COLO668 (cell line): ENCODE data around the gene ST7.

Experiments used
- DNase-seq: peaks from one replicate; lab custom pipeline; 2025; ENCODE audit not compliant: unreplicated experiment; lab: John Stamatoyannopoulos, UW

Gene ST7

DNA sequence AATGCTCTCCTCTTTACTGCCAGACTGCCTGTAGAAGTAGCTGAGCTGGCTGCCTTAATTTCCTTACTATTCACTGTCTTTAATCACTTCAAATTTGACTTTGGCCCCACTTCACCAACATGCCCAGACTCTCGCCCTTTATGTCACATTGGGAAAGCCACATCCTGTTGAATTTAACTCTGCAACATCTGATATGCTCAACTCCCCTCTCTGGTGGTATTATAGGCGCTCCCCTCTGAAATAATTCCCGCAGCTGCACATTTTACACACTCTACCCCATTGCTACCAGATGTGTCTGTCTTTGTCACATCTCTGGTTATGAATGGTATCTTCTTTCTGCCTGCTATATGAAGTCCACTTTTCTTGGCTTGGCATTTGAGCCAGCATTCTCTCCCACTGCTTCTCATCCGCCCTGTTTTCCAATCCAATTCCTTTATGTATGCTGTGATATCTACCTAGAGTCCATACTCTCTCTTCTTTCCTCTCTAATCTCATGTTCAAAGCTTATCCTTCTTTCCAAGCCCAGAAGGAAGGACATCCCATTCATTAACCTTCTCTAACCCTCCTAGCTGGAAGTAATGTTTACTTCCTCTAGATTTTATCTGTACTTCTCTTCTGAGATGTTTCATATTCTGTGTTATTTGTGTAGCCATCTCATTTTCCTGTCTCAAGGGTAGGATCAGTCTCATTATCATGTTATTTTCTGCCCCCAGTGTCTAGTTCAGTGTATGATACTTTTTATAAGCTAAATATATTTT, 134.5 kb downstream of the ST7 start:
- DNase-seq, result no peak

DNA sequence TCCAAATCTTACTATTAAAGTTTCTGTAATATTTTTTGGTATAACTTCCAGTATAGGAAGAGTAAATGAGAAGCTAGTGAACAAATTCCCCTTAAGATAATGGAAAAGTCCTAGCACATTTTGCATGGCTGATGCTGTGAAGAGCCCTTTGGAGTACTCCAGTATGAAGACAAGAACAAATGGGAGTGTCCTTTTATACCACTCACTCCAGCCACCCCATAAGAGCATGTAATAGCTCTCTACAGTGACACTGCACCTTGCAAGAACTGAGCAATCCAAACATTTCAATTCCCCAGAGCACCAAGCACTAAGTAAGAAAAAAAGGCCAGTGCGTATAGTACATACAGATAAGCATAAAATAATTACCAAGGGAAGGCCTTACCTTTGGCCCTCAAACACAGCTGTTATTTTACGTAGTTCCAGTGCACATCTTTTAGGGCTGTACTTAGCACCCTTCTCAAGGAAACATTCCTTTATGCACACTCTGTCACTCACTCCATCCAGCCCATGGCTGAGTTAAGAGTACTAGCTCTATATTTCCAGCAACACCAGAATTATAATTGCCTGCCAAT, 135.4 kb downstream of the ST7 start:
- DNase-seq, result no peak

DNA sequence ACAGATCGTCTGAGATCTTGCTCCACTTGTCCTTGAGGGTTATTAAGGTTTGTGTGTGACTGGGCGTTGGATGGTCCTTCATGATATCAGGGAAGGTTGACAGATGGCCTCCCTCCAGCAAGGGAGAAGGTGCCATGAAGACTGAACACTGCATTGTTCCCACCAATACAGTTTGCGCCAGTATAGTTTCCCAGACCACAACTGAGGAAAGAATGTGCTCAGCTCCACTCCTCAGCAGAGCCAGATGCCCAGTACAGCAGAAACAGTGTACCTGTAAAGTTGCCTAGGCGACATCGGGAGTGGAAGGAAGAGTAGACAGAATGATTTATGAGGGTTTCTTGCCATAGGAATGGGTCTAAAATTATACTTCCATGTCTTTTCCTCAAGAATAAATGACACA, 137.5 kb downstream of the ST7 start:
- DNase-seq, result no peak

DNA sequence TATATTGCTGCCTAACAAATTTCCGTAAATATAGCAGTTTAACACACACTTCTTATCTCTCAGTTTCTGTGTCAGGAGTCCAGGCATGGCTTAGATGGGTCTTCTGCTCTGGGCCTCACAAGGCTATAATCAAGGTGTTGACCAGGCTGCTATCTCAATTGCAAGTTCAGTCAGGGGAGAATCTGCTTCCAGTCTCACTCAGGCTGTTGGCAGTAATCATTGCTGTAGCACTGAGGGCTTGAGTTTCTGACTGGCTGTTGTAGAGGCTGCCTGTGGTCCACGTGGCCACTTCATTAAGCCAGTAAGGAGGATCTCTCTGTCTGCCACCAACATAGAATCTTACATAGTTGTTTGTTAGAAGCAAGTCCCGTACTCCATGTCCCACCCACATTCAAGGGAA, 138.4 kb downstream of the ST7 start:
- DNase-seq, result no peak

DNA sequence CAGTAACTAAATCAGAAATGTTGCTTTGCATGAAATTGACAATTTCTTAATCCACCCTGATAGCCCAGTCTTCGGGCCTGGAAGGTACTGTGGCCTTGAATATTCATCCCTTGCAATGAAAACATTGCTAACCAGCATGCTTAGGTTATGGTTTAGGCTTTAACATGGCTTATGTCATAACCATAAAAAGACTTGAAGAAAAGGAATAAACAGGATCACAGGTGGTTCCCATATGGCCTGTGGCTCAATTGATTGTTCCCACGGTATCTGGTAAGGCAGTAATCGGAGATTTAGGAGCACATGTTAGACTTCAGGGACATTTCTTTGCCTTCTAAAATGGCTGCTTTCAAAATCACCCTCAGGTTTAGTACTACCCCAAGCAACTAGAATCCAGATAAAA, 139.5 kb downstream of the ST7 start:
- DNase-seq, result no peak

DNA sequence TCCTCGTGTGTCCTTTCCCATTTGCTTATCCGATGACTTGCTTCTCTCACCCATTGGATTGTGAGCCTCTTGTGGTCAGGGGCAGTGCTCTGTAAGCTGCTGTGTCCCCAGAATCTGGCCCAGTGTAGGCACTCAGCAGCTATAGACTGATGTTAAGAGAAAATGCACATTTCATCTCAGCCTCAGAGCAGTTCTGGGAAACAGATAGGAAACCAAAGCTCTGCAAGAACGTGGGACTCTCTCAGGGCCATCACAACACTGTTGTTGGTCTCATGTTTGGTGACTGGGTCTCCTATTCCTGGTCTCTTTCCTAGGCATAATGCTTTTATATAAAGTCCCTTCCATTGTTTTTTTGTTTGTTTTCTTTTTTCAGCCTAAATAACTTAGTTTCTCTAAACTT, 141.2 kb downstream of the ST7 start:
- DNase-seq, result no peak

DNA sequence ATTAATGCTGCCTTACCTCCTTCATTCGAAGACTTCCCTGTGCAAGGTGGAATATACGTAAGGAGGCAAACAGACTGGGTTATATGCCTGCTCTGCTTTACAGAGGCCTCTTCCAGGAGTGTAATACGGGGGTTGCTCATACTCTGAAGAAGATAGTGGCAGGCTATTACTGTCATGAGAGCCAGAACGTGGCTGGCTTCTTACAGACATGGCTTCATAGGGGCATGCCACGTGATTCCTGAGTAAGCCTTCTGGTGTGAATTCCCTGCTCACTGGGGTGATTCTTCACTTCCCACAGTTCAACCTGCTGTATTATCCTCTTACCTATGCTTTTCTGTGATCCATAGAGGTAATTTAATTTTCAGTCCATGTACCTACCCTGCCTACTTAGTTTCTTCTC, 141.8 kb downstream of the ST7 start:
- no peak for DNase-seq

DNA sequence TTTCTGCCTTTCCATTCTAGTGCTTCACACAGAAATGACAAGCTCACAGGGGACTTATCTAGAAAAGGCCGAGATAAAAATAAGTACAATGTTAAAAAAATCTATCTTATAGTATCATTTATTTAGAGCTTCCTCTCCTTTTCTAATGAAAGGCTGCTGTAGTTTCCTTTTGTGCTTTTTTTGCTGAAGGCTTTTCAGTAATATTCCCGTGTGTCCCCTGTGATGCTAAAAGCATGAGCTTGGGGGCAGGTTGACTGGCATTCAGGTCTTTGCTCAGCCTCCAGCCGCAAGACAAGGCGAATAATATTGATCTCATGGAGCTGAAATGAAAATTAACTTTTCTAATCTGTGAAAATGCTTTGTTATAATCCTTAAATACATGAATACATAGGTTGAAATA, 143.0 kb downstream of the ST7 start:
- DNase-seq, result no peak

DNA sequence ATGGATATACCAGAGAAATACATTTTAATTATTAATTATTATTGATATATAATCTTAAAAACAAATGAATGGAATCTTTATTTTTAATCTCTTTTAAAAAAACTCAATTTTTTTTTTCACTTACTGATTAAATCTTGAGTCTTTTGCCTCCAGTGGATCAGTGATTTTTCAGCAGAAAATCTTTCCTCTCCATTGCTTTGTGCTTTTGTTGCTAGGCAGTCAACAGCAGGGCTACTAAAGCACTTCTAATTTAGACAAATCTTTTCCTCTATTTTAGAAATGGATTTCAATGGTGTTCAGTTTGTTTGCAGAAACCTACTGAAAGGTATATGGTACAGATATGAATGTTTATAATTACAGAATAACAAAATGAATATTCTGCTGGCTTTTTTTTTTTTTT, 143.6 kb downstream of the ST7 start:
- DNase-seq, result no peak

DNA sequence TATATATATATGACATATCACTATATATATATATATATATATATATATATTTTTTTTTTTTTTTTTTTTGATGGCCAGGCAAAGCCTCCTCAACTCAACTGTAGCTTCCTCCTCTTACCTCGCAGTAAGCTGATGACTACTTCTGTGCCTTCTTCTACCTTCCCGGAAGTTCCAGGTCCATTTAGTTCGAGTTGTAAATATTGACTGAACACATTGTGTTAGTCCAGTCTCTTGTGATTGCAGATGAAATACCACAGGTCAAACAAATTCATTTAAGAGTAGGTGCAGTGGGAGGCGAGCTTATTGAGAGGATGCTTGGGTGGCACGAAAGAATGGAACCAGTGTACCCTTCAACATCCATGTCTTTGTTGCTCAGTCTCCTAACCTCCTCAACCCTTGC, 144.6 kb downstream of the ST7 start:
- DNase-seq, result no peak

DNA sequence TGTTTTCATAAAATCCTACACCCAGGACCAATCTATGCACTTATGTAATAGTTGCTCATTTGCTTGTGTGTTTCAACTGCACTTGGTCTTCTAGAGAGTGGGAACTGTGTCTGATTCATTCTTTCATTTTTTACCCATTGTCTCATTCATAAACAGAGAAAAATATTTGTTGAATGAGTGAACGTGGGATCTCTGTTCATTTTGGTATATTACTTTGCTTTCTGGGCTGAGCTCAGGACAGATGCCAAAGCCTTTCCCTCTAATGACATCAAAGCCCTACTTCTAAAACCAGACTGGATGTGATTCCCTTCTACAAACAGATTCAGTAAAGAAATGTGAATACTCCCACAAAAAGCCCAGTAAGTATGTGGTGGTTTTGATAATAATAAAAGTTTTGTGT, 145.2 kb downstream of the ST7 start:
- DNase-seq, result no peak

DNA sequence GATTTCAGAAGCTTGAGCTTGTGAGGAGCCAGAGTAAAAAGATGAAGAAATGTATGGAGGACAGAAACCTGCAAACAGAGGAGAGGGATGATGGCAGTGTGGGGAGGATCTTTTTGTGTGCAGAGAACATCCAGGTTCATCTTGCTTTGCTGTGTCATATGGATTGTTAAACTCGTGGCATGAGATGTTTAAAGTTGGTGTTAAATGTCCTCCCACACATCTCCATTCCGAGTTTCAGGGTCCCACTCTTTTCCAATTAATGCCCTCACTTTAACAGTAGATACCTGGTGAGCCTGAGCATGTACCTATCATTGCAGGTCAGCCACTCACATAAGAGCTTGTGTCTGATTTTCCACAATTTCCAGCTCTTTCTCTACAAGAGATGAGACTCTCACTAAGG, 147.7 kb downstream of the ST7 start:
- no peak for DNase-seq

DNA sequence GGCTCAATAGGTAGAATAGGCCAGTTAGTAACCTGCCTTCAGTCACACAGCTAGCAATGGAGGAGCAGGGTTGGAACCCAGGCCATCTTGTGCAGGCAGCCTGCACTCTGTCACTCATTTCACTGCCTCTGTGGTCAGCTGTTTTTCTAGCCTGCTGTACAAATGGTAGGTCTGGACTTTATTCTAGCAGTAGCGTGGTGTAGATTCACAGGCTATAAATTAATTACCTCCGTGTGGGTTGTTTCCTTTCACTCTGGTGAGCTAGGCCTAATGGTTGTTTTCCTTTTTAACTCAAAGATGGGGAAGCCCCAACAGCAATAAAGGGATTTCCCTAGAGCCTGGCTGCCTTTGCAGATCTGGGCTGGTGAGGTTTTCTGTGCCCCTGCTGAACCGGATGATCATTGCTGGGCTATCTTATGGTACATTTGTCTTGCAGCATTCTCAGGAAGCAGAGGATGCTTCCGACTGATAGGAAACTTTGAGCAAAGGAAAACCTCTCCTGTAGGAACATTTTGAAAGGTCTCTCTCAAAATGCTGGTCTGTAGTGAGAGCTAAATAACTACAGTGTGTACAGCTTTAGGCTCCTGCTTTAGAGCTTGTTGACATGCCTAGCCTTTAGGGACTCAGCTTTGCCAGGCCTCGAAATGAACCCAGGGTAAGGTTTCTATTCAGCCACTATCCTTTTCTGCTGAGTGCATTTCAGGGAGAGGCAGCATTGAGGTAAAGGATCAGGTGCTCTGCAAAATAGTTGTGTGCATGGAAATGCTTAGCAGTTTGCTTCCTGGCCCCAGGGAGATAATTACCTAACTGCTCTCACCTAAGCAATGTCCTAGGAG, 157.4 kb downstream of the ST7 start:
- DNase-seq, result no peak

DNA sequence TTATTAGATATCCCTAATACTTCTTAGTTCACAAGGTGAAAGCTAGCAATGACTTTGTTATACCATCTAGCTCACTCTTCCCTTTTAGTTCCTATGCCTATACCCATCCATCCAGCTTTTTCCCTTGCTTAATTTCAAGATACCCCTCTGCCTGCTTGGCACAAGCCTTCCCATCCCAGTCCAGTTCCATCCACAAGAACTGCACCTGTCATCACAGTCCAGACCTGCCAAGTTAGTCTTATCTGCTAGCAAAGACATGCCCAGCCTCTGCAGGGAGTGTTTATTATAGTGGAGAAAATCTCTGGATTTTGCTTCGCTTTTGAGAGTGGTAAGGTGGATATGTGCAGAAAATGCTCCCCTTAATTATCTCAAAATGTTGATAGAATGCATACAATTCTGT, 158.2 kb downstream of the ST7 start:
- no peak for DNase-seq

DNA sequence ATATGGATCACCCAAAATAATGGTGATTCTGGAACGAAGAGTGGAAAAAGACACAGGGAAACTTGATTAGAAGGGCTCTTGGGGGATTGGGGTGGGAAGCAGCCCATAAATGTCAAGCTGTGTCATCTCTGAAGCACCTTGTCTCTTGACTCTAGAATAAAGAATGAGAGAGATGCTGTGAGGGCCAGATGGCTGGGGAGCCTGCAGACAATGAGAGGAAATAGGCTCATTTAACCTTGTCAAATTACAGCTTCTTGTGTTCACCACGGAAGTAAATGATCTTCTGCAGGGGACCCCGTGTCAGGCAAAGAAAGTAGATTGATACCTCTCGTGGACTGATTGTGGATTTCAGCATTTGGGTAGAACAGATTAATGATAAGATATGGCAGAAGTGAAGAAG, 159.3 kb downstream of the ST7 start:
- DNase-seq, result no peak

DNA sequence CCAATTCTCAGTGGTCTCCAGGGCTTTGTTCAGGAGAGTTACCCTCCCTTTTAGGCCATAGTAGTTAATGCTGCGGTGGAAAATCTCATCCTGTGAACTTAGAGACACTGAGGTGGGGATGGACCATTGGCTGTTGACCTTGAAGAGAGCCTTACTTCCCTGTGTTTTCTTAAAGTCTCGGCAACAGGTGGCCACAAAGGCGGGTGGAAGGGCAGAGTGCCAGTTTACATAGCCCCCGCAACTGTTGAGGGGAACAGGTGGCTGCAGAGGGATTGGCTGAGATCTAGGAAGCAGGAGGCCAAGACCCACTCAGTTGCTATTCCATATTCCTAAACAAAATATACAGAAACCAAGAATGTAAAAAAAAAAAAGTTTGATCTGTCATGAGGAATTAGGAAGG, 160.6 kb downstream of the ST7 start:
- no peak for DNase-seq

DNA sequence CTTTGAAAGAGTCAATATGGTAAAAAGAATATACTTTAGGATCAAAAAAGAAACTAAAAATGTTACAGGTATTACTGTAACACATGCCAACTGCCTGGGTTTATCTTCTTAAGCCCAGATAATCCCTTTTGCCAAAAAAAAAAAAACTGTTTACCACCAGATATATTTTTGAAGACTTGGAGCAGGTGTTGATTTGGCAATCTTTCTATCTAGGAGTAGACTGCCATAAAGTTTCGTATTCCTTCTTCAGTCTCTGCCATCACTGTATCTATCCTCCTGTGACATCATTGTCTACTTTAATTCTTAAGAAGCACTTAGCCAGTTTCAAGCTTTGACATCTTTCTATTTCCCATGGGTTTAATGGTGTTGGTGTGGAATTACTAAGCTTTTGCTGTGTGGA, 161.0 kb downstream of the ST7 start:
- DNase-seq, result no peak

DNA sequence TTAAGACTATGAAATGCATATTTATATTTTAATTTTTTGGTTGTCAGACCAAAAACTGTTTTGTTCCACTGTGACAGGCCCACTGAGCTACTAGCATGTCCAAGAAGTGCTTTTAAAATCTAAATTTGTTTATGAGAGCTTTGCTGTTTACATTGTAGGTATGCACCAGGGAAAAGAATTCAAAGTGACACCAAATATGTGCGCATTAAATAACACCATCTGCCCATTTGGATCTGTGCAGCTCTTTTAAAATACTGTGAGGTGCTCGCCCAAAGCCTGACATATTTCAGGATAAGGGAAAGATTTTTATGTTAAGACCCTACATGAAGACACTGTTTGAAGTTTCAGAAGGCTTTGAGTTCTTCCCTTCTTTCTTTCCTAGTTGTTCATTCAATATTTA, 162.9 kb downstream of the ST7 start:
- DNase-seq, result no peak

DNA sequence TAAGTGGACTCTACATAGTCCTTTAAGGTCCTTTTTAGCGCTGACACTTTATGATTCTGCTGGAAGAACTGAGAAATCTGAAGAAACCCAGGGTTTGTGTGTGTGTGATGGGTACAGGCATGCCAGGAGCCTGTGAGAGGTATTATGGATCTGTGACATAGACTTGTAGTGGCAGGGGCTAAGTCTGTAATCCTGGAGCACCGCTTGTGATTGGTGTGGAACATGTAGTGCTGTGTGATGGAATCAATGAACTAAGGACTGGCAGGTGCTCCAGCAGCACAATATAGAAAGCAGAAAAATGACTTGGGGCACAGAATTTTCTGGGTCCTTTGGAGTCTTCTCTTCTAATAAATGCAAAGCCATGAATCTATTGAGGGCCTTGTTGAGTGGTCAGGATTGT, 163.9 kb downstream of the ST7 start:
- DNase-seq, result no peak

DNA sequence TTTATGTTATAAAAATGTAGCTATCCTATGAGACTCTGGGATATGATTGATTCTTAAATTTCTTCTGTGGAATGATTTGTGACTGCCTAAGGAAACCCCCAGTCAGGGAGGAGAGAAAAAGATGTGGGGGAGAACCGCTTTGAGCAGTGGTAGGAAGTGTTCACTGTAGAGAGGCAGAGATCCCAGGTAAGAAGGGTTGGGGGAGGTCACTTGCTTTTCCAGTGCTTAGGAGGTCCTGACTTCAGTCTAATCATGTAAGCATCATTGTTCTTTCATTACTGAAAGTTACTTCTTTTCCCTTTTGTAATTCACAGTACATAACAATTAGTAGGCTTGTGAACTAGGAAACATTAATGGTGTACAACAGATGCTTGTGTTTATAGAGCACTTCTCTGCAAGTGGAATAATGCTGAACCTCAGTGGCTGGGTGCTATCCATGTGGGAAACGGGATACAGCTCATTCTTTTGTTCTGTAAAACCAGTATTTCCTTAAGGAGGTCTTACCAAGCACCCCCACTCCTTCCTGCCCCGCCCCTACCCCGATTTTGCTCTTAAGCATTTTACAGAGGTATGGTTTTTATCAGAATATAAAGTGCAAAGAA, 165.4 kb downstream of the ST7 start:
- DNase-seq, result no peak

DNA sequence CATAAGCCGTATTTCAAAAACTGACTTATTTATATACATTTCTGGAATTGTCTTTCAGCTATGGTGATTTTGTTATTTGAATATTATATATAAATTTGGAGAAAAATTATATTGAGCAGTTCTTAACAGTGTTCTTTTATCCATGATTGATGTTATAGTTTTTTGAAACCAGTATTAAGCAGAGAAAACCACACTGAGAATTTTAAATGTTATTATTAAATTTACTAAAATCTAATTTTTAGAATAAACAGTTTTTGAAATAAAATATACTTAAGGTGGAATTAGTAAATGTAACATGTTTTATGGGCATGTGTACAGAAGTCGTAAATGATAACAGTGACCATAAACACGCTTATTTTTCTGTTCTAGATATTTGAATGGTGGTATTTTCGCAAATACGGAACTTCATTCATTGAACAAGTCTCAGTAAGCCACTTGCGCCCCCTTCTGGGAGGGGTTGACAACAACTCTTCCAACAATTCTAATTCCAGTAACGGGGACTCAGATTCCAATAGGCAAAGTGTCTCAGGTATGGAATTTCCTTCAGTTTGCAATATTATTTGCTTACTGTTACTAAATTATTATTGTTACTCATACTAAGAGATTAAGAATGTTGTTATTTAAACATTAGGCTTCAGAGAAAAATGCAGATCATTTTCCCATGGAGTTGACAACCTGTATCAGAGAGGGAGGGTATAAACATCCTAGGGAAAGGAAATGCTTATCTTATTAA, 166.1 kb downstream of the ST7 start:
- peak; percentile 82 for DNase-seq
